Islet precursor cell (in vitro differentiated cells): ENCODE results near the gene DOCK9.
"Not testable (repeated sequence)": the region's sequence is repeated elsewhere in the genome, so short reads cannot be mapped to it uniquely, and the experiment has no call there.

Source experiments
- DNase-seq: peaks from one replicate; pipeline ENCODE4 v3.0.0-alpha.2; 2018

The DOCK9 gene

GRCh38 chr13:98820300-98820699, 157.6 kb downstream of the DOCK9 start:
- no peak for DNase-seq

GRCh38 chr13:98819382-98820010, 158.4 kb downstream of the DOCK9 start:
- DNase-seq, result no peak

- DNase-seq, result no peak
Measured at GRCh38 chr13:98816406-98816805, 161.5 kb downstream of the DOCK9 start.

- DNase-seq, result no peak
Measured at GRCh38 chr13:98813993-98814392, 163.9 kb downstream of the DOCK9 start.

- DNase-seq, result not testable (repeated sequence)
Measured at GRCh38 chr13:98812186-98812790, 165.6 kb downstream of the DOCK9 start.

GRCh38 chr13:98810746-98811145, 167.1 kb downstream of the DOCK9 start:
- DNase-seq, result no peak

- no peak for DNase-seq
Measured at GRCh38 chr13:98809345-98809777, 168.5 kb downstream of the DOCK9 start.

GRCh38 chr13:98807774-98808173, 170.1 kb downstream of the DOCK9 start:
- no peak for DNase-seq

- no peak for DNase-seq
Measured at GRCh38 chr13:98804336-98804855, 173.5 kb downstream of the DOCK9 start.

GRCh38 chr13:98803921-98804320, 173.9 kb downstream of the DOCK9 start:
- no peak for DNase-seq

- no peak for DNase-seq
Measured at GRCh38 chr13:98803111-98803561, 174.7 kb downstream of the DOCK9 start.

- no peak for DNase-seq
Measured at GRCh38 chr13:98802559-98802958, 175.3 kb downstream of the DOCK9 start.

GRCh38 chr13:98801626-98802418, 176.0 kb downstream of the DOCK9 start:
- no peak for DNase-seq

- no peak for DNase-seq
Measured at GRCh38 chr13:98800078-98800477, 177.8 kb downstream of the DOCK9 start.

- no peak for DNase-seq
Measured at GRCh38 chr13:98798849-98799645, 178.8 kb downstream of the DOCK9 start.

- DNase-seq, result no peak
Measured at GRCh38 chr13:98797456-98797855, 180.4 kb downstream of the DOCK9 start.

- no peak for DNase-seq
Measured at GRCh38 chr13:98796798-98797197, 181.1 kb downstream of the DOCK9 start.

- DNase-seq, result no peak
Measured at GRCh38 chr13:98796191-98796590, 181.7 kb downstream of the DOCK9 start.

GRCh38 chr13:98795220-98795619, 182.6 kb downstream of the DOCK9 start:
- peak; percentile 18 for DNase-seq

- peak; percentile 40 for DNase-seq
Measured at GRCh38 chr13:98794498-98794897, 183.4 kb downstream of the DOCK9 start.

- peak; percentile 15 for DNase-seq
Measured at GRCh38 chr13:98792785-98793495, 184.9 kb downstream of the DOCK9 start.

GRCh38 chr13:98792321-98792720, 185.5 kb downstream of the DOCK9 start:
- peak; percentile 43 for DNase-seq
